ENCODE data around the gene SARDH. TPM values are rescaled to one million over a fixed set of nuclear protein-coding genes. Genes with fewer than 3 reads are reported as not detected.
A peak's percentile ranks its signal among the peaks of the same experiment; 100 is the strongest.

Gene SARDH
- total and polyA plus RNA-seq, 2 of the 13 experiments (the other 11 are each of a cell fraction or from before 2014, with no cell fraction given) = 11.6 to 34.9 TPM

DNA sequence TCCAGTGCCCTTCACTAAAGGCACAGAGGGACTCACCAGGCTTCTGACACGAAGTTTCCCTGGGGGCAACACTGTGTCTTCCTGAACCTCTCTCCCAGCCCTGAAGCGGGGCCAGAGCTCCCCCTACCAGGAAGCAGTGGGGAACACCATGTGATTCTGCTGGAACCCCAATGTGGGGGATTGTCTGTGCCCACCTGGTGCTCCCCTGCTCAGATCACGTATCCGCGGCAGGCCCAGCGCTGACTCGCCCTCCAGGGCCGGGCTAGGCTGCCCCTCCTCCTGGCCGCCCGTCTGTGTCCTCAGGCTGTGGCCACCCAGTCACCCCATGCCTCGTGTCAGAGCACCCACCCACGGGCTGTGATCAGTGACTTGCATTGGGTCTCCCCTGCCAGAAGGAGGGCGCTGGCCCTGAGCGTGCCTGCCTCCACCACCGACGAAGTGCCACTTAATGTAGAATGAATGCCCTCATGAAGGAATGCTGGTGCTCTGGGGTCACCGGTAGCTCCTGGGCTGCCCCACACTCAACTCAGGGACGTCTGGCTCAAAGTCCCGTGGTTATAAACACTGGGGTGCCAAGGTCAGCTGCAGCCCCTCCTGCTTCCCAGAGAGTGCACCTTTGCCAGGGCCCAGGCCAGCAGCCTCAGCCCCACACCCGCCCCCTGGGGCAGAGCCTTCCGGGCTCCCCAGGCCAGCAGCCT, 22.1 kb downstream of the SARDH start (continued):
- TF ChIP-seq ZBTB46 (CRISPR knock-in tag; IDR thresholded peaks at IDR 0.05; ENCODE audit: borderline replicate concordance) (peak; percentile 77; the same call in 1 of the 2 replicates), ZBED4 (CRISPR knock-in tag; IDR thresholded peaks at IDR 0.05; ENCODE audit: borderline replicate concordance) (no peak), ZNF577 (CRISPR knock-in tag; IDR thresholded peaks at IDR 0.05; ENCODE audit: borderline replicate concordance, low read depth) (no peak), ZNF879 (CRISPR knock-in tag; IDR thresholded peaks at IDR 0.05) (no peak), LRRFIP1 (CRISPR knock-in tag; conservative IDR thresholded peaks at IDR 0.05) (no peak), MTA1 (CRISPR knock-in tag; IDR thresholded peaks at IDR 0.05; ENCODE audit: borderline replicate concordance) (peak; percentile 95), NR2F6 (IDR thresholded peaks at IDR 0.05) (peak; percentile 29; the same call in 1 of the 2 replicates), NR2F6 (CRISPR knock-in tag; IDR thresholded peaks at IDR 0.05) (peak; percentile 79; the same call in 1 of the 2 replicates), BATF2 (CRISPR knock-in tag; IDR thresholded peaks at IDR 0.05) (no peak), ZNF205 (CRISPR knock-in tag; IDR thresholded peaks at IDR 0.05) (peak; percentile 14; the same call in 1 of the 2 replicates), HNRNPL (IDR thresholded peaks at IDR 0.05; ENCODE audit: low read depth, low read length) (peak; percentile 85; the same call in 1 of the 2 replicates), RAD21 (CRISPR knock-in tag; IDR thresholded peaks at IDR 0.05) (peak; percentile 45), PAX8 (CRISPR knock-in tag; IDR thresholded peaks at IDR 0.05; ENCODE audit: borderline replicate concordance) (no peak)
- TF ChIP-seq, protein P1, sequence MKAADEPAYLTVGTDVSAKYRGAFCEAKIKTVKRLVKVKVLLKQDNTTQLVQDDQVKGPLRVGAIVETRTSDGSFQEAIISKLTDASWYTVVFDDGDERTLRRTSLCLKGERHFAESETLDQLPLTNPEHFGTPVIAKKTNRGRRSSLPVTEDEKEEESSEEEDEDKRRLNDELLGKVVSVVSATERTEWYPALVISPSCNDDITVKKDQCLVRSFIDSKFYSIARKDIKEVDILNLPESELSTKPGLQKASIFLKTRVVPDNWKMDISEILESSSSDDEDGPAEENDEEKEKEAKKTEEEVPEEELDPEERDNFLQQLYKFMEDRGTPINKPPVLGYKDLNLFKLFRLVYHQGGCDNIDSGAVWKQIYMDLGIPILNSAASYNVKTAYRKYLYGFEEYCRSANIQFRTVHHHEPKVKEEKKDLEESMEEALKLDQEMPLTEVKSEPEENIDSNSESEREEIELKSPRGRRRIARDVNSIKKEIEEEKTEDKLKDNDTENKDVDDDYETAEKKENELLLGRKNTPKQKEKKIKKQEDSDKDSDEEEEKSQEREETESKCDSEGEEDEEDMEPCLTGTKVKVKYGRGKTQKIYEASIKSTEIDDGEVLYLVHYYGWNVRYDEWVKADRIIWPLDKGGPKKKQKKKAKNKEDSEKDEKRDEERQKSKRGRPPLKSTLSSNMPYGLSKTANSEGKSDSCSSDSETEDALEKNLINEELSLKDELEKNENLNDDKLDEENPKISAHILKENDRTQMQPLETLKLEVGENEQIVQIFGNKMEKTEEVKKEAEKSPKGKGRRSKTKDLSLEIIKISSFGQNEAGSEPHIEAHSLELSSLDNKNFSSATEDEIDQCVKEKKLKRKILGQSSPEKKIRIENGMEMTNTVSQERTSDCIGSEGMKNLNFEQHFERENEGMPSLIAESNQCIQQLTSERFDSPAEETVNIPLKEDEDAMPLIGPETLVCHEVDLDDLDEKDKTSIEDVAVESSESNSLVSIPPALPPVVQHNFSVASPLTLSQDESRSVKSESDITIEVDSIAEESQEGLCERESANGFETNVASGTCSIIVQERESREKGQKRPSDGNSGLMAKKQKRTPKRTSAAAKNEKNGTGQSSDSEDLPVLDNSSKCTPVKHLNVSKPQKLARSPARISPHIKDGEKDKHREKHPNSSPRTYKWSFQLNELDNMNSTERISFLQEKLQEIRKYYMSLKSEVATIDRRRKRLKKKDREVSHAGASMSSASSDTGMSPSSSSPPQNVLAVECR (CRISPR knock-in tag; IDR thresholded peaks at IDR 0.05; ENCODE audit: borderline replicate concordance) = peak; percentile 59; the same call in 1 of the 2 replicates
